K562 (cell line): ENCODE results near the gene NUP153.

ENCODE experiments used
- NFATC3 ChIP-seq: fragments of 450-650 bp; IDR thresholded peaks from 2 replicates; pipeline ENCODE4 v1.6.1; 2017; ENCODE audit warnings: mild to moderate bottlenecking
- RFX5 ChIP-seq: IDR thresholded peaks from 2 replicates; pipeline ENCODE4 v1.6.1; 2011; ENCODE audit warnings: low read depth, mild to moderate bottlenecking, improper control_type of control experiment, low read length

DNA sequence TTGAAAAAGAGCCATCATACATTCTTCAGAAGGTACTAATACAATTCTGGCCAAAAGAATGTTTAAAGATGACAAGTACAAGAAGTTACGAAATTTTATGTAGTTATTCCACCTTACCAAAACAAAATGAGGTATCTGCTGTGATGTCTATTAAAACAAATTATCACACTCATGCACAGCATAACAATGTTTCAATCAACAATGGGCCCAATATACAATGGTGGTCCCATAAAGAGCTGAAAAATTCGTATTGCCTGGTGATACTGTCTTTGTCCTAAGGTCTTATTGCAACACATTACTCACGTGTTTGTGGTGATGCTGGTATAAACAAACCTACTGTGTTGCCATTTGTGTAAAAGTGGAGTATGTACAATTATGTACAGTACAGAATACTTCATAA lies 3.6 kb upstream of the NUP153 start:
- TF ChIP-seq RFX5 = no peak
- TF ChIP-seq NFATC3 = no peak
